NCI-H2227 (cell line): Measurements from ENCODE around the gene IFNL3.

Experiments used
- DNase-seq: peaks from one replicate; lab custom pipeline; 2025; ENCODE audit not compliant: unreplicated experiment; lab: John Stamatoyannopoulos, UW

The IFNL3 gene

GRCh38 chr19:39194832-39195542, 49.8 kb downstream of the IFNL3 start:
- peak; percentile 70 for DNase-seq

- DNase-seq = no peak
Observed at GRCh38 chr19:39193803-39194202, 51.0 kb downstream of the IFNL3 start.
